Endothelial cell of umbilical vein (primary cell): ENCODE measurements around the gene NONO. TPM values are rescaled to one million over a fixed set of nuclear protein-coding genes. Genes with fewer than 3 reads are reported as not detected.
A peak's percentile ranks its signal among the peaks of the same experiment; 100 is the strongest.

Source experiments
- BruUV-seq: library from RNA; stranded (reverse); fragments of 400-500 nt; replicated peaks from 2 replicates; lab custom pipeline; 2021; lab: Mats Ljungman, UMichigan
- CTCF ChIA-PET: fragments of 300-600, 350-600 bp; sonication (Branson Sonifier 250); formaldehyde crosslinking; loops from one replicate; lab custom pipeline; 2021; ENCODE audit warnings: antibody characterized with exemption, inconsistent platforms; lab: Charles Lee
- POLR2A ChIA-PET: fragments of 300-600, 350-600 bp; sonication (Branson Sonifier 250); formaldehyde crosslinking; loops from one replicate; lab custom pipeline; 2021; ENCODE audit warnings: antibody characterized with exemption, inconsistent platforms; lab: Charles Lee
- DNase-seq: peaks from one replicate; pipeline ENCODE4 v3.0.0-alpha.2; 2011; ENCODE audit warnings: low read depth, low spot score
- FAIRE-seq: peaks from 2 replicates; lab custom pipeline; 2011; peaks lifted over from hg19 to GRCh38; lab: Jason Lieb, UNC
- H2AFZ ChIP-seq: 2 replicates; pipeline ENCODE4 v1.6.0; 2012; ENCODE audit warnings: low read depth, low read length, control low read depth, inconsistent platforms
- H3K27ac ChIP-seq: 2 replicates; pipeline ENCODE4 v1.5.1; 2011; ENCODE audit warnings: low read depth, mild to moderate bottlenecking, control low read depth, low read length, moderate library complexity; ENCODE audit not compliant: insufficient read depth
- H3K27me3 ChIP-seq, 2 experiments: 2 replicates each; pipeline versions ENCODE4 v1.6.0 to v1.6.1; 2011; ENCODE audit warnings: low read length in 2 of 2, mixed read lengths in 1 of 2; ENCODE audit not compliant: control insufficient read depth in 2 of 2, insufficient read depth in 2 of 2
- H3K36me3 ChIP-seq, 2 experiments: 2 replicates in 1 of 2; 3 replicates in 1 of 2; pipeline ENCODE4 v1.5.1; 2011; ENCODE audit warnings: low read length in 2 of 2, mild to moderate bottlenecking in 1 of 2, moderate library complexity in 1 of 2; ENCODE audit not compliant: control insufficient read depth in 2 of 2, insufficient read depth in 2 of 2; ENCODE audit errors: extremely low read depth in 1 of 2
- H3K4me1 ChIP-seq: 3 replicates; pipeline ENCODE4 v1.5.1; 2011; ENCODE audit warnings: mild to moderate bottlenecking, low read length; ENCODE audit not compliant: control insufficient read depth, insufficient read depth; ENCODE audit errors: extremely low read depth
- H3K4me2 ChIP-seq: 2 replicates; pipeline ENCODE4 v1.6.1; 2011; ENCODE audit warnings: low read length, control low read depth, mixed read lengths; ENCODE audit not compliant: insufficient read depth
- H3K4me3 ChIP-seq, 3 experiments: fragments of 200-600 bp in 1 of 3; sonication (generic), shearing (Covaris generic) in 1 of 3; replicated peaks in 1 of 3; 2 replicates each; pipeline ENCODE4 v1.5.1; 2011 to 2016; ENCODE audit warnings: control low read depth in 3 of 3, low read length in 3 of 3, mild to moderate bottlenecking in 2 of 3, inconsistent platforms in 1 of 3, low read depth in 1 of 3, moderate library complexity in 1 of 3; ENCODE audit not compliant: insufficient read depth in 1 of 3
- H3K79me2 ChIP-seq: 2 replicates; pipeline ENCODE4 v1.6.0; 2012; ENCODE audit warnings: low read length, inconsistent platforms; ENCODE audit not compliant: control insufficient read depth, insufficient read depth
- H3K9ac ChIP-seq: replicated peaks from 2 replicates; pipeline ENCODE3; 2011; ENCODE audit warnings: low read length, control low read depth; ENCODE audit not compliant: insufficient read depth; ENCODE audit errors: extremely low read depth
- H3K9me1 ChIP-seq: replicated peaks from 3 replicates; pipeline ENCODE4 v1.6.0; 2011; ENCODE audit warnings: mild to moderate bottlenecking, low read length; ENCODE audit not compliant: control insufficient read depth, insufficient read depth; ENCODE audit errors: extremely low read depth
- H3K9me3 ChIP-seq: replicated peaks from 2 replicates; pipeline ENCODE4 v1.5.1; 2012; ENCODE audit warnings: low read length, inconsistent platforms; ENCODE audit not compliant: control insufficient read depth, insufficient read depth
- H4K20me1 ChIP-seq: replicated peaks from 2 replicates; pipeline ENCODE3; 2011; ENCODE audit warnings: mild to moderate bottlenecking, low read length; ENCODE audit not compliant: control insufficient read depth, insufficient read depth; ENCODE audit errors: extremely low read depth
- EZH2 ChIP-seq: IDR thresholded peaks from 2 replicates; pipeline ENCODE4 v1.6.1; 2012; ENCODE audit warnings: borderline replicate concordance, low read depth, mild to moderate bottlenecking, moderate library complexity, low read length, inconsistent platforms; ENCODE audit not compliant: severe bottlenecking
- FOS ChIP-seq: IDR thresholded peaks from 2 replicates; pipeline ENCODE4 v1.6.1; 2011; ENCODE audit warnings: mild to moderate bottlenecking, low read length, moderate library complexity, borderline replicate concordance; ENCODE audit not compliant: insufficient read depth
- GATA2 ChIP-seq: IDR thresholded peaks from 2 replicates; pipeline ENCODE4 v1.7.0; 2011; ENCODE audit warnings: low read depth, mild to moderate bottlenecking, moderate library complexity, mixed read lengths, low read length; ENCODE audit not compliant: insufficient read length, insufficient read depth
- JUN ChIP-seq: IDR thresholded peaks from 2 replicates; pipeline ENCODE4 v1.6.1; 2011; ENCODE audit warnings: borderline replicate concordance, low read depth; ENCODE audit not compliant: insufficient read length, insufficient read depth
- MYC ChIP-seq: IDR thresholded peaks from one replicate; pipeline ENCODE4 v1.6.1; 2011; ENCODE audit warnings: mild to moderate bottlenecking, low read depth, low read length
- POLR2AphosphoS5 ChIP-seq: IDR thresholded peaks from 2 replicates; pipeline ENCODE4 v1.6.1; 2012; ENCODE audit warnings: low read depth, mild to moderate bottlenecking, control low read depth, low read length, moderate library complexity; ENCODE audit not compliant: insufficient read depth
- dilution Hi-C: fragments of 300-500 bp; cut with MboI; formaldehyde crosslinking; loops from one replicate; pipeline ENCODE4 v1.15.0; 2019; ENCODE audit warnings: low sequenced_read_pairs; ENCODE audit not compliant: extremely low pct_ligation_motif_present
- intact Hi-C: fragments of 100-400 bp; cut with micrococcal nuclease; formaldehyde crosslinking; loops from one replicate; pipeline ENCODE4 v1.10.0; 2022
- polyA plus RNA-seq, 4 experiments: library from polyadenylated mRNA; depleted of rRNA in 3 of 4; stranded (reverse) in 3 of 4; unstranded in 1 of 4; fragments of >200 nt; gene quantifications; 2 replicates each; pipeline versions ENCODE4 v1.2.1 to v1.2.3, GENCODE V29; 2011 to 2012; ENCODE audit warnings: missing spikeins in 1 of 4
- total RNA-seq: library from RNA; stranded (reverse); gene quantifications from 2 replicates; pipeline ENCODE4 v1.2.3, GENCODE V29; 2021
- TF ChIP-seq, protein P1 (sequence below), 2 donors: IDR thresholded peaks; 1 replicate in 1 of 2; 2 replicates in 1 of 2; pipeline ENCODE4 v1.5.1; 2011; ENCODE audit warnings: low read length in 2 of 2, mild to moderate bottlenecking in 2 of 2, moderate library complexity in 2 of 2, control low read depth in 1 of 2, inconsistent platforms in 1 of 2, low read depth in 1 of 2; ENCODE audit not compliant: insufficient read depth in 1 of 2; ENCODE audit errors: extremely low read depth in 1 of 2

NONO gene
- total and polyA plus RNA-seq, 2 donors (not counting 3 experiments of a cell fraction or from before 2014, with no cell fraction given) = 249 to 466 TPM

DNA sequence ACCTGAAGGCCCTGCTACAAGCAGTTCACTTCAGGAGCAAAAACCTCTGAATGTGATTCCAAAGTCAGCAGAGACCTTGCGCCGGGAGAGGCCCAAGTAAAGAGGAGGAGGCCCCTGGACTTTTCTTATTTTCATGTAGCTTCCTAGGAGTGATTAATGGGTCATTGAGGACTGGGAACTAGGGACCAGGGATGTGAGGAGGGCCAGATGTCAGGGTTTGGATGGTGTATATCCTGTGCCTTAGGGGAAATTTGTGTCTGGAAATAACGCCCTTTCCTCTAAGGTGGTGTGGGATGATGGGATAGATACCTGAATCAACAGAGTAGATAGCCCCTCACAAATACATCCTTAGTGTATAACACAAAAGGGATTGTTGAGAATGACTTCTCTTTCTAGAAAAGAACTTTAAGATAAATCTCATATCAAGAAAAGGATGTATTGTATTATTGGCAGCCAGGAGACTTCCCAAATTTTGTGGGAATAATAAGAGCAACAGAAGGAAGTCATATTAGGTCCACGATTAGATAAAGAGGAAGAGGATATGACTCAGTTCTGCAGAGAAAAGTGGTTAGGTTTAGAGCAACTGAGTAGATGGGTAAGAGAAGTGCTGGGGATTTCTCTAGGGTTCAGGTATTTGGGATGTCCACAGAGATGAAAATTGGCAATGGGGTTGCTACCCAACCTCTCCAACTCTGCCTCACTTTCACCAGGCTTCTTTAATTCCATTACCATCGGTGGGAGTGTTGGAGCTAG is 19.2 kb downstream of the NONO start:
- Histone ChIP-seq H3K9ac (no peak overlapping the region), H3K4me3 (no peak overlapping the region), H3K79me2 (no peaks in the 10 kb centered on the region), H3K9me3 (no peaks in the 10 kb centered on the region), H3K4me2 (peak overlapping the region; percentile 10), H3K9me1 (no peaks in the 10 kb centered on the region), H3K4me1 (peaks cover 26% of the 10 kb centered on the region), H3K36me3 (peaks cover 15% of the 10 kb centered on the region in 2 experiments), H2AFZ (no peak overlapping the region), H3K27me3 (no peaks in the 10 kb centered on the region), H3K27ac (peak overlapping the region; percentile 37), H4K20me1 (no peaks in the 10 kb centered on the region)
- FAIRE-seq = peak; percentile 92
- peak; percentile 37 for DNase-seq
- no TSS peak for BruUV-seq
- TF ChIP-seq, protein P1, sequence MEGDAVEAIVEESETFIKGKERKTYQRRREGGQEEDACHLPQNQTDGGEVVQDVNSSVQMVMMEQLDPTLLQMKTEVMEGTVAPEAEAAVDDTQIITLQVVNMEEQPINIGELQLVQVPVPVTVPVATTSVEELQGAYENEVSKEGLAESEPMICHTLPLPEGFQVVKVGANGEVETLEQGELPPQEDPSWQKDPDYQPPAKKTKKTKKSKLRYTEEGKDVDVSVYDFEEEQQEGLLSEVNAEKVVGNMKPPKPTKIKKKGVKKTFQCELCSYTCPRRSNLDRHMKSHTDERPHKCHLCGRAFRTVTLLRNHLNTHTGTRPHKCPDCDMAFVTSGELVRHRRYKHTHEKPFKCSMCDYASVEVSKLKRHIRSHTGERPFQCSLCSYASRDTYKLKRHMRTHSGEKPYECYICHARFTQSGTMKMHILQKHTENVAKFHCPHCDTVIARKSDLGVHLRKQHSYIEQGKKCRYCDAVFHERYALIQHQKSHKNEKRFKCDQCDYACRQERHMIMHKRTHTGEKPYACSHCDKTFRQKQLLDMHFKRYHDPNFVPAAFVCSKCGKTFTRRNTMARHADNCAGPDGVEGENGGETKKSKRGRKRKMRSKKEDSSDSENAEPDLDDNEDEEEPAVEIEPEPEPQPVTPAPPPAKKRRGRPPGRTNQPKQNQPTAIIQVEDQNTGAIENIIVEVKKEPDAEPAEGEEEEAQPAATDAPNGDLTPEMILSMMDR (IDR thresholded peaks at IDR 0.05; ENCODE audit: extremely low read depth in 1 of 2, insufficient read depth in 1 of 2, low read depth in 1 of 2, low read length in 2 of 2) = no peak
- peak; percentile 41 for TF ChIP-seq FOS
- no peak for TF ChIP-seq MYC
- peak; percentile 36 for TF ChIP-seq POLR2AphosphoS5
- peak; percentile 38 for TF ChIP-seq JUN
- TF ChIP-seq GATA2 = peak; percentile 24
- TF ChIP-seq EZH2 = no peak
- CTCF ChIA-PET = interaction anchor here (1.0 kb wide), 1 partner anchor 76 kb away, joined by 3 read pairs; no protein-coding TSS in a partner anchor
- dilution Hi-C loops = no loop called here
- POLR2A ChIA-PET = no interaction called here
- intact Hi-C loops = loop anchor here (5.0 kb wide), 1 partner anchor 65 kb away; the partner anchor contains the start of gene TAF1
